Muscle layer of colon (tissue), 2 donors: ENCODE results near the gene FCER1A.

Experiments used
- H3K27ac ChIP-seq: one replicate; pipeline ENCODE4 v1.7.0; 2013; ENCODE audit warnings: low read depth, mild to moderate bottlenecking, low read length, moderate library complexity
- H3K27me3 ChIP-seq, 2 donors: one replicate each; pipeline ENCODE4 v1.7.0; 2013; ENCODE audit warnings: low read length in 2 of 2, mild to moderate bottlenecking in 2 of 2; ENCODE audit not compliant: insufficient read depth in 2 of 2, control insufficient read depth in 1 of 2
- H3K36me3 ChIP-seq: one replicate; pipeline ENCODE4 v1.7.0; 2013; ENCODE audit warnings: mild to moderate bottlenecking, low read length; ENCODE audit not compliant: insufficient read depth
- H3K4me1 ChIP-seq: one replicate; pipeline ENCODE4 v1.7.0; 2013; ENCODE audit warnings: mild to moderate bottlenecking, low read length; ENCODE audit not compliant: insufficient read depth
- H3K4me3 ChIP-seq, 2 donors: one replicate each; pipeline ENCODE4 v1.7.0; 2013; ENCODE audit warnings: low read length in 2 of 2, low read depth in 1 of 2, mild to moderate bottlenecking in 1 of 2, moderate library complexity in 1 of 2
- H3K9ac ChIP-seq: one replicate; pipeline ENCODE4 v1.7.0; 2013; ENCODE audit warnings: low read length
- H3K9me3 ChIP-seq: one replicate; pipeline ENCODE4 v1.7.0; 2013; ENCODE audit warnings: mild to moderate bottlenecking, low read length
- donor health status: abdominal sarcoma.
- donor health status: Adenocarcinoma of cecum.

The FCER1A gene

DNA sequence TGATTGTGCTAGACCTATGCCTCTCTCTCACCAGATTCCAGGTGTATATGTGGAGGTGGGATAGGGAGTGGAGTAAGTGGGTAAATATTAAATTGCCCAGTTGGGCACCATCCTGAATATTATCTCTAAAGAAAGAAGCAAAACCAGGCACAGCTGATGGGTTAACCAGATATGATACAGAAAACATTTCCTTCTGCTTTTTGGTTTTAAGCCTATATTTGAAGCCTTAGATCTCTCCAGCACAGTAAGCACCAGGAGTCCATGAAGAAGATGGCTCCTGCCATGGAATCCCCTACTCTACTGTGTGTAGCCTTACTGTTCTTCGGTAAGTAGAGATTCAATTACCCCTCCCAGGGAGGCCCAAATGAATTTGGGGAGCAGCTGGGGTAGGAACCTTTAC is at the start of gene FCER1A:
FCER1A (plus strand) TSS at position 242 of the 400 bp plus-strand sequence; CDS start at position 271, 29 bp downstream.
- no peak within 1 kb of the TSS for H3K27ac ChIP-seq
- no peaks in the 10 kb centered on the region for H3K4me1 ChIP-seq
- H3K36me3 ChIP-seq: no peaks in the 10 kb centered on the region
- H3K9ac ChIP-seq: no peak within 1 kb of the TSS
- H3K27me3 ChIP-seq: no peaks in the 10 kb centered on the region
- no peaks in the 10 kb centered on the region for H3K9me3 ChIP-seq
- no peak within 1 kb of the TSS for H3K4me3 ChIP-seq

DNA sequence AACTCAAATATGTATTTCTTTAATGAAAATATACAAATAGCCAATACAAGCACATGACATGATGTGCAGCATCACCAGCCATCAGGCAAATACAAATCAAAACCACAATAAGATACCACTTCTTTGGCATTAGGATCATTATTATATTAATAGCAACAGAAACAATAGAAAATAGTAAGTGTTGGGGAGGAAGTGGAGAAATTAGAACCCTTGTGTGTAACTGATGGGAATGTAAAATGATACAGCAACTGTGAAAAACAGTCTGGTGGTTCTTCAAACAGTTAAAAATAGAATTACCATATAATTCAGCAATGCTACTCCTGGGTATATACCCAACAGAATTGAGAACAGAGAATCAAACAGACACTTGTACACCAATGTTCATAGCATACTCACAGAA is 40.8 kb upstream of the FCER1A start:
- Histone ChIP-seq H3K9ac (no peak overlapping the region), H3K36me3 (no peaks in the 10 kb centered on the region), H3K9me3 (no peaks in the 10 kb centered on the region), H3K4me3 (no peak overlapping the region), H3K27ac (no peak overlapping the region), H3K27me3 (no peaks in the 10 kb centered on the region), H3K4me1 (no peaks in the 10 kb centered on the region)

DNA sequence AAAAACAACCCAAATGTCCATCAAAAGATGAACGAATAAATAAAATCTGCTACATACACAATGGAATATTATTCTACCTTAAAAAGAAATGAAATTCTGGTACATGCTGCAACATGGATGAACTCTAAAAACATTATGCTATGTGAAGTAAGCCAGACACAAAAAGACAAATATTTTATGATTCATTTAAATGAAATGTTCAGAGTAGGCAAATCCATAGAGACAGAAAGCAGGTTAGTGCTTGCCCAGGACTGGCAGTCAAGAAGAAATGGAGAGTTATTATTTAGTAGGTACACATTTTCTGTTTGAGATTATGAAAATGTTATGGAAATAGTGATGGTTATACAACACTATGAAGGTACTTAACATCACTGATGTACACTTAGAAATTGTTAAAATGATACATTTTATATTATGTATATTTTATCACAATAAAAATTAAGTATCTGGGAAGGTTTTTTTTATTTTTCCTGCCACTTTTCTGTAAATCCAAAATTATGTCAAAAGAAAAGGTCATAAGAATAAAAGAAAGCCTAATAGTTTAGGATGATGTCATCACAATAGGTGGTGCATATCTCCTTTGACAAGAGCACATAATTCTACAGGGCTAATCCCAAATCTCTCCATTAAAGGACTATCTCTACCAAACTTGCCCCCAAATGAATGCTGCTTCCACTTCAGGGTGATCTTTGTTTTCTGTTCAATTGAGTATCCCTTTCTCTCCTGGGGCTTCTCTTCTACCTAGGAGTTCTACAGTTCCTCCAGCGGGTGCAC is 40.2 kb upstream of the FCER1A start:
- no peak overlapping the region for H3K4me3 ChIP-seq
- no peaks in the 10 kb centered on the region for H3K36me3 ChIP-seq
- no peaks in the 10 kb centered on the region for H3K27me3 ChIP-seq
- no peaks in the 10 kb centered on the region for H3K9me3 ChIP-seq
- no peak overlapping the region for H3K27ac ChIP-seq
- H3K4me1 ChIP-seq: no peaks in the 10 kb centered on the region
- no peak overlapping the region for H3K9ac ChIP-seq

DNA sequence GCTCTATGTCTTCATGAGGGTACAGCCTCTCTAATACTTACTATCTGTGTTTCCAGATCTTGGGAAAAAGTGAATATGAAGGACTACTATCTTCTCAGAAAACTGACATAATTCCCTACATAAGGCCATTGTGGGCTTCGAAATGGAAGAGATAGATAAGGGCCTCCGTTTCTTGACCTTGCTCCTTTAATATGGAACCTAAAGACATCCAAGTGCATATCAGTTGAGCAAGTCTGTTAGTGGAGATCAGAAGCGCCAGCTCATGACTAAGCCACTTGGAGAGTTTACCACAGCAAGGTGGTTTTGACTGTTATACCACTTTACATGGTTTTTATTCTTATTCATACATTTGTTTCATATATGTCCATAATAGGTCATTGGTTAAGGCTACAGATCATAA is 35.3 kb upstream of the FCER1A start:
- Histone ChIP-seq H3K4me1 (no peaks in the 10 kb centered on the region), H3K27ac (no peak overlapping the region), H3K27me3 (no peaks in the 10 kb centered on the region), H3K9me3 (no peaks in the 10 kb centered on the region), H3K9ac (no peak overlapping the region), H3K4me3 (no peak overlapping the region), H3K36me3 (no peaks in the 10 kb centered on the region)

DNA sequence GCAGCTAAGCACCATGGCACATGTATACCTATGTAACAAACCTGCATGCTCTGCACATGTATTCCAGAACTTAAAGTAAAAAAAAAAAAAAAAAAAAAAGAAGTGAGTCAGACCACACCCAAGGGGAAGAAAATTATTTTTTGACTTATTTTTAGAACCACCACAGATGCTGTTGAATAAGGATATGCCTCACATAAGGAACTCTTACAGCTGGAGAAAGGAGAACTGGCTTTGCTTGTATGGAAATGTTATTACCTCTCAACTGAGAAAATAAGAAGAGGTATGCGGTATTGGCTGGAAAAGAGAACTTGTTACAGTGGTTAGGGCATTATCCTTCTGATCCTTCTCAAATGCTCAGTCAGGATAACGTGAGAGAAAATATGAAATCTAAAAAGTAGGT is 27.5 kb upstream of the FCER1A start:
- Histone ChIP-seq H3K36me3 (no peaks in the 10 kb centered on the region), H3K9me3 (no peaks in the 10 kb centered on the region), H3K4me1 (no peaks in the 10 kb centered on the region), H3K9ac (no peak overlapping the region), H3K4me3 (no peak overlapping the region), H3K27ac (no peak overlapping the region), H3K27me3 (no peaks in the 10 kb centered on the region)

DNA sequence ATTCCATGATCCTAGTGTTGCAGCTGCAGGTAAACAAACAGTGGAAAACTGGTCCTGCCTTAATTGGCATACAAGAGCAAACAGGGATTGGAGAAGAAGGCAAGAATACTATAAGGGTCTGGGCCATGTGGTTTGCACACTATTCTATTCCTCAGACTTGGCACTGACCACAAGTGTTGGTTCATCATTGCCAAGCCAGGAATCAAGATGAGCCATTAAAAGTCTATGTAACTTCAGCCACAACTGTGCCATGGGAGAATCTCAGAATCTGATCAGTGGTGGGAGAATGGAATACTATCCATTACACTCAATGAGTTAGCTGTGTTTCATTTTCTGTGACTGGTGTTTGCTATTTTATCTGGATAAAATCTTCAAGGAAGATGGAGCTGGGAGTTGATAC is 26.2 kb upstream of the FCER1A start:
- Histone ChIP-seq H3K27me3 (no peaks in the 10 kb centered on the region), H3K4me3 (no peak overlapping the region), H3K9ac (no peak overlapping the region), H3K36me3 (no peaks in the 10 kb centered on the region), H3K4me1 (no peaks in the 10 kb centered on the region), H3K9me3 (no peaks in the 10 kb centered on the region), H3K27ac (no peak overlapping the region)

DNA sequence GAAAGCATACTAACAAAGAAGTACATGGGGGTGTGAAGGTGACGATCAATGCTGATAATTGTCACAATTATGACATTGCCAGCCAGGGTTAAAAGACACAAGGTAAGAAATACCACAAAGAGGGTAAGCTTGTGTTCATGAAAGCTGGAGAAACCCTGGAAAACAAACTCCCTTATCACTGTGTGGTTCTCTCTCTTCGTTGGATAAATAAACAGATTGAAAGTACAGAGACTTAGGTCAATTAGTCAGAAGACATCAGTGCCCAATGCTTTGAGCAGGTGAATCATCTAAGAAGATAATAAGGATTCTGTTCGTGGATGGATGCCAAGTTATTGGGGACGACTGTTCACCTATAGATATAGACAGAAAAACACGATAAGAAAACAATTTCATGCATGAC is 22.4 kb upstream of the FCER1A start:
- no peak overlapping the region for H3K4me3 ChIP-seq
- no peaks in the 10 kb centered on the region for H3K27me3 ChIP-seq
- H3K27ac ChIP-seq: no peak overlapping the region
- H3K4me1 ChIP-seq: no peaks in the 10 kb centered on the region
- no peaks in the 10 kb centered on the region for H3K36me3 ChIP-seq
- H3K9me3 ChIP-seq: no peaks in the 10 kb centered on the region
- H3K9ac ChIP-seq: no peak overlapping the region

DNA sequence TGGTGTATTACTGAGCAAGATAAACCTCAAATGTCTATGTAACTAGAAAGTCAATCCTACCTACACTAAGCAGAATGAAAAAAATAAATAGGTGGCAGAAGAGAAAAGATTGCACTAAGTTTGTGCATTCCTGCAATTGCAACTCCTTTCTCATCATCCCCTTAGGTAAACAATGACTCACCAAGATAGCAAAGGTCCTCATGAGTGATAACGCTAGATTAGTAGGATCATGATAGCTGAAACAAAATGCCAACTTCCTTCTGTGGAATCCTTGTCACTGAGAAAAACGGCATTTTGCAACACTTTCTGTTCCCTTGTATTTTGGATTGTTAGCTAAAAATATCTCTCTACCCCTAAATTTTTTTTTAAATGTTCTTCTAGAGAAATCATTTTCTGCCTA is 20.0 kb upstream of the FCER1A start:
- H3K9me3 ChIP-seq: no peaks in the 10 kb centered on the region
- no peaks in the 10 kb centered on the region for H3K36me3 ChIP-seq
- H3K27ac ChIP-seq: no peak overlapping the region
- no peak overlapping the region for H3K4me3 ChIP-seq
- no peaks in the 10 kb centered on the region for H3K4me1 ChIP-seq
- no peaks in the 10 kb centered on the region for H3K27me3 ChIP-seq
- no peak overlapping the region for H3K9ac ChIP-seq

DNA sequence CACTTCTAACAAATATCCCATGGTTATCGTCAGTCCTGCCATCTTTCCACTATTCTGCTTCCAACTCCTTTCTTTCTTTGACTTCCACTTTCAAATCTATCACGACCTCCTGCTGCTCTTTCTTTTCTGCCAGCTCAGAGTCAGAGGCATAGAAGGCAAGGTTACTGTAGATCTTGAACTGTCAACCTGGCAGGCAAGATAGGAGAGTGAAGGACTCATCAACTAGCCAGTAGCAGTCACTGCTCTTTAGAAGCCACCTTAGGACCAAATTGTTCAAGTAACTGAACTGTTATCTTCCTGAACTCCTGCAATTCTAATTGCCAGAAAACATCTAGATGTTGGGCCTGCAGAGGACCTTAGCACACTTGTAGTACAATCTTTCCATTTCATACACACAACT is 13.1 kb upstream of the FCER1A start:
- Histone ChIP-seq H3K36me3 (no peaks in the 10 kb centered on the region), H3K9me3 (no peaks in the 10 kb centered on the region), H3K27me3 (no peaks in the 10 kb centered on the region), H3K4me1 (no peaks in the 10 kb centered on the region), H3K4me3 (no peak overlapping the region), H3K27ac (no peak overlapping the region), H3K9ac (no peak overlapping the region)

DNA sequence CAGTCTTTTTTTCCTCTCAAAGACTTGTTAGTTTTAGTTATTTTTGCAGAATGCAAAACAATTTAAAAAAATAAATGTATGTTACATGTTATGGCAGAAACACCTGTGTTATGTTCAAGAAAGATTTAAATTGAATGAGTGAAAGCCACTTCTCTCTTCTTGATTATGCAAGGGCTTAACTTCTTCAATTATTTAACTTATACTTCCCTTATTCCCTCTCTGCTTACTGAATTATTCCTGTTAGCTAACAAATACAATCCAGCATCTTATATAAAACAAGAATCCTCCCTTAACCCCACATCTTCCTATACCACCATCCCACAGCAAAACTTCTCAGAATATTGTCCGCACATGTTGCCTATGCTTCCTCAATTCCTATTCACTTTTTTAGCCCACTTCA is 10.7 kb upstream of the FCER1A start:
- Histone ChIP-seq H3K27me3 (no peaks in the 10 kb centered on the region), H3K4me3 (no peak overlapping the region), H3K27ac (no peak overlapping the region), H3K4me1 (no peaks in the 10 kb centered on the region), H3K9ac (no peak overlapping the region), H3K9me3 (no peaks in the 10 kb centered on the region), H3K36me3 (no peaks in the 10 kb centered on the region)

DNA sequence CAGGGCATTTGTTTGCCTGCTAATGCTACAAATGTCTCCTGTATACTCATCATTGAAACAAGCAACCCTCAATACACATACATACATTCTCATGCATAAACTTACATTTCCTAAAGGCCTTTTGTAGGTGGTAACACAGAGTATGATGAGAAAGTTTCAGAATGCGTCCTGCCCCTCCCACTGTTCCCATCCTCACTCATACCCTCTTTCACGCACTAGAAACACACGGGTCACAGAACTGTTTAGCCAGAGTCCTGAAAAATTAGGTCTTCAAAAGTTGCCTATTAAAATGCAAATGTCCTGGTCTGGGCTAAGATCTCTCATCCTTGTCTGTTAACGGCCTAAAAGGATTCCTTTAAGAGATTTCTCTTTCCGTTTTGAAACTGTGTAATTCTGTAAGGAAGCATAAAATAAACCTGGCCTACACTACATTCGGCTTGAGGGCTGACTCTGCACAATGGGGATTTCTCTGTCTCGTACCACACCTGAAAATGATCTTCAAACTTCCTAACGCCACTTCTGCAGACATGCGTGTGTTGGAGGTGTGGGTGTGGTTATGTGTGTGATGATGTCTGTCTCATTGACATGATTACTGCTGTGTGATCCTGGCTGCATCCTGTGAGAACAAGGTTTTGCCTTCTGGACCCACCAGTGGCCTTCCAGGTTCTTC is 5.3 kb upstream of the FCER1A start:
- no peaks in the 10 kb centered on the region for H3K4me1 ChIP-seq
- no peaks in the 10 kb centered on the region for H3K9me3 ChIP-seq
- no peak overlapping the region for H3K4me3 ChIP-seq
- H3K9ac ChIP-seq: no peak overlapping the region
- no peaks in the 10 kb centered on the region for H3K27me3 ChIP-seq
- no peaks in the 10 kb centered on the region for H3K36me3 ChIP-seq
- no peak overlapping the region for H3K27ac ChIP-seq

DNA sequence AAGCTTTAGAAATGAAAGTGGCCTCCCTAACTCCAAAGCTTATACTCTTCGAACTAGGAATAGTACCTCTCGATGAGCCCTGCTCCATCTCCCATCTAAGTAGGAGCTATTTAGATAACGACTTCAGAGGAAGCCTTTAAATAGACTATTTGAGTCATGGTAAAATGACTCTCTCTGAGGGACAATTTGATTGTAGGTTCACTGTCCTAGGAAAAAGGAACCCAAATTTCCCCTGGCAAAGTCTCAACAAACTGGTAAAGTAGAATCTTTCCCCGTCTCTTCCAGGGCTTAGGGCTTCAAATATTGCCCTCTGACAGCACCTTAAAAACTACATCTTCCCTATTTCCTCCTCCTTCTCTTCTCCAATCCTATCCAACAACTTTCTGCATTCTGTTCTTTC is 2.0 kb upstream of the FCER1A start:
- no peak overlapping the region for H3K27ac ChIP-seq
- H3K9me3 ChIP-seq: no peaks in the 10 kb centered on the region
- H3K36me3 ChIP-seq: no peaks in the 10 kb centered on the region
- no peak overlapping the region for H3K9ac ChIP-seq
- no peaks in the 10 kb centered on the region for H3K27me3 ChIP-seq
- H3K4me3 ChIP-seq: no peak overlapping the region
- no peaks in the 10 kb centered on the region for H3K4me1 ChIP-seq
